ENCODE measurements around the gene KLHL17. TPM values are rescaled to one million over a fixed set of nuclear protein-coding genes. Genes with fewer than 3 reads are reported as not detected.

The KLHL17 gene
- total and polyA plus RNA-seq, 9 of the 15 experiments (the other 6 are each of a cell fraction or from before 2014, with no cell fraction given): 0.14 to 84.8 (median 13.0) TPM

DNA sequence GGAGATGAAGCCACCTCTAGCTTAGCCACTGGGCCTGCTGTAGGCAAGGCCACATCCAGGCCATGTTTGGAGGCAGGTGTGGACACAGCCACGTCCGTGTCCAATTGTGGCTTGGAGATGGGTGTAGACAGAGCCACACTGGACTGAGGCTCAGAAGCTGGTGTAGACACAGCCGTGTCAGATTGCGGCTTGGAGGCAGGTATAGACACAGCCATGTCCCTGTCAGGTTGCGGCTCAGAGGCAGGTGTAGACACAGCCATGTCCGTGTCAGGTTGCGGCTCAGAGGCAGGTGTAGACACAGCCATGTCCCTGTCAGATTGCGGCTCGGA lies 19.3 kb downstream of the KLHL17 start:
- FAIRE-seq (no peak), ATAC-seq (no peak), DNase-seq (ENCODE audit: extremely low read depth in 1 of 4, low spot score in 3 of 4) (no peak)
- 30% methylated on average over 9 of the region's 9 CpGs for WGBS (ENCODE audit: insufficient coverage, low coverage, missing lambda C conversion rate)
- Histone ChIP-seq H3K9ac (ENCODE audit: insufficient read depth in 1 of 2, low read depth in 2 of 2, low read length in 2 of 2) (peak overlapping the region in 1 of 2 experiments; percentile 4; a peak in 2 of 4 replicates), H3K27ac (ENCODE audit: extremely low read depth, low read depth, low read length) (no peak overlapping the region), H3K4me3 (no peak overlapping the region), H3K4me1 (replicated peaks in 1 of 2; ENCODE audit: control insufficient read depth in 2 of 2, insufficient read depth in 2 of 2, low read length in 2 of 2) (peaks cover 0 to 80% of the 10 kb centered on the region in 2 experiments; a peak in 3 of 5 replicates), H3K4me2 (ENCODE audit: insufficient read depth, low read length) (no peak overlapping the region), H4K20me1 (replicated peaks; ENCODE audit: control insufficient read depth, insufficient read depth, low read length) (peaks cover 13% of the 10 kb centered on the region), H3K9me1 (ENCODE audit: control insufficient read depth, insufficient read depth, low read length) (no peaks in the 10 kb centered on the region), H3K27me3 (ENCODE audit: control insufficient read depth in 2 of 2, insufficient read depth in 2 of 2, low read length in 2 of 2) (peaks cover 39 to 71% of the 10 kb centered on the region in 2 experiments; a peak in 4 of 5 replicates), H2AFZ (ENCODE audit: low read depth, low read length) (no peak overlapping the region), H3K9me3 (replicated peaks; ENCODE audit: control insufficient read depth, insufficient read depth, low read depth, low read length) (no peaks in the 10 kb centered on the region), H3K79me2 (ENCODE audit: control insufficient read depth, insufficient read depth, low read length) (no peaks in the 10 kb centered on the region), H3K36me3 (ENCODE audit: control insufficient read depth, insufficient read depth, low read length) (no peaks in the 10 kb centered on the region)
- ChIA-PET POLR2A (interaction anchor here (0.7 to 1.5 kb wide), 2 partner anchors 12 to 13 kb away, joined by 3 to 7 read pairs; no protein-coding TSS in a partner anchor), CTCF (ENCODE audit: low intra/inter-chr PET ratio) (interaction anchor here (1.1 kb wide), 1 partner anchor 76 kb away, joined by 4 read pairs; no protein-coding TSS in a partner anchor)
- BruUV-seq (replicated peaks): no TSS peak
- intact Hi-C loops (cut with micrococcal nuclease) (loop anchor here (10.0 kb wide), 1 partner anchor 315 kb away; no protein-coding TSS in a partner anchor), in situ Hi-C loops (cut with MboI) (loop anchor here (10.0 kb wide), 1 partner anchor 85 kb away; no protein-coding TSS in a partner anchor)
- no peak for TF ChIP-seq CBFB (CRISPR knock-in tag; IDR thresholded peaks at IDR 0.05)
- TF ChIP-seq, protein P1, sequence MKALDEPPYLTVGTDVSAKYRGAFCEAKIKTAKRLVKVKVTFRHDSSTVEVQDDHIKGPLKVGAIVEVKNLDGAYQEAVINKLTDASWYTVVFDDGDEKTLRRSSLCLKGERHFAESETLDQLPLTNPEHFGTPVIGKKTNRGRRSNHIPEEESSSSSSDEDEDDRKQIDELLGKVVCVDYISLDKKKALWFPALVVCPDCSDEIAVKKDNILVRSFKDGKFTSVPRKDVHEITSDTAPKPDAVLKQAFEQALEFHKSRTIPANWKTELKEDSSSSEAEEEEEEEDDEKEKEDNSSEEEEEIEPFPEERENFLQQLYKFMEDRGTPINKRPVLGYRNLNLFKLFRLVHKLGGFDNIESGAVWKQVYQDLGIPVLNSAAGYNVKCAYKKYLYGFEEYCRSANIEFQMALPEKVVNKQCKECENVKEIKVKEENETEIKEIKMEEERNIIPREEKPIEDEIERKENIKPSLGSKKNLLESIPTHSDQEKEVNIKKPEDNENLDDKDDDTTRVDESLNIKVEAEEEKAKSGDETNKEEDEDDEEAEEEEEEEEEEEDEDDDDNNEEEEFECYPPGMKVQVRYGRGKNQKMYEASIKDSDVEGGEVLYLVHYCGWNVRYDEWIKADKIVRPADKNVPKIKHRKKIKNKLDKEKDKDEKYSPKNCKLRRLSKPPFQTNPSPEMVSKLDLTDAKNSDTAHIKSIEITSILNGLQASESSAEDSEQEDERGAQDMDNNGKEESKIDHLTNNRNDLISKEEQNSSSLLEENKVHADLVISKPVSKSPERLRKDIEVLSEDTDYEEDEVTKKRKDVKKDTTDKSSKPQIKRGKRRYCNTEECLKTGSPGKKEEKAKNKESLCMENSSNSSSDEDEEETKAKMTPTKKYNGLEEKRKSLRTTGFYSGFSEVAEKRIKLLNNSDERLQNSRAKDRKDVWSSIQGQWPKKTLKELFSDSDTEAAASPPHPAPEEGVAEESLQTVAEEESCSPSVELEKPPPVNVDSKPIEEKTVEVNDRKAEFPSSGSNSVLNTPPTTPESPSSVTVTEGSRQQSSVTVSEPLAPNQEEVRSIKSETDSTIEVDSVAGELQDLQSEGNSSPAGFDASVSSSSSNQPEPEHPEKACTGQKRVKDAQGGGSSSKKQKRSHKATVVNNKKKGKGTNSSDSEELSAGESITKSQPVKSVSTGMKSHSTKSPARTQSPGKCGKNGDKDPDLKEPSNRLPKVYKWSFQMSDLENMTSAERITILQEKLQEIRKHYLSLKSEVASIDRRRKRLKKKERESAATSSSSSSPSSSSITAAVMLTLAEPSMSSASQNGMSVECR (CRISPR knock-in tag; IDR thresholded peaks at IDR 0.05): 0 out of 2 replicates have a peak, but pooled peaks have one; percentile 32
- TF ChIP-seq CTBP1 (IDR thresholded peaks at IDR 0.05; ENCODE audit: borderline replicate concordance): no peak
- TF ChIP-seq, protein P2, sequence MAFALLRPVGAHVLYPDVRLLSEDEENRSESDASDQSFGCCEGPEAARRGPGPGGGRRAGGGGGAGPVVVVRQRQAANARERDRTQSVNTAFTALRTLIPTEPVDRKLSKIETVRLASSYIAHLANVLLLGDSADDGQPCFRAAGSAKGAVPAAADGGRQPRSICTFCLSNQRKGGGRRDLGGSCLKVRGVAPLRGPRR (CRISPR knock-in tag; IDR thresholded peaks at IDR 0.05): no peak
- TF ChIP-seq CEBPG (CRISPR knock-in tag; IDR thresholded peaks at IDR 0.05): peak; percentile 17; the same call in 1 of the 2 replicates
- no peak for TF ChIP-seq CEBPG (tag; conservative IDR thresholded peaks at IDR 0.05 in 1 of 2, IDR thresholded peaks at IDR 0.05 in 1 of 2)
- no peak for TF ChIP-seq FOXM1 (IDR thresholded peaks at IDR 0.05; ENCODE audit: low read depth)
- no peak for TF ChIP-seq FOXM1 (CRISPR knock-in tag; IDR thresholded peaks at IDR 0.05; ENCODE audit: low read depth)
- TF ChIP-seq LEF1 (IDR thresholded peaks at IDR 0.05): no peak
- no peak for TF ChIP-seq RFX1 (IDR thresholded peaks at IDR 0.05)
- TF ChIP-seq PHB2 (IDR thresholded peaks at IDR 0.05; ENCODE audit: low read depth): no peak
- TF ChIP-seq HOXB6 (CRISPR knock-in tag; IDR thresholded peaks at IDR 0.05; ENCODE audit: borderline replicate concordance): no peak
- TF ChIP-seq, protein P3, sequence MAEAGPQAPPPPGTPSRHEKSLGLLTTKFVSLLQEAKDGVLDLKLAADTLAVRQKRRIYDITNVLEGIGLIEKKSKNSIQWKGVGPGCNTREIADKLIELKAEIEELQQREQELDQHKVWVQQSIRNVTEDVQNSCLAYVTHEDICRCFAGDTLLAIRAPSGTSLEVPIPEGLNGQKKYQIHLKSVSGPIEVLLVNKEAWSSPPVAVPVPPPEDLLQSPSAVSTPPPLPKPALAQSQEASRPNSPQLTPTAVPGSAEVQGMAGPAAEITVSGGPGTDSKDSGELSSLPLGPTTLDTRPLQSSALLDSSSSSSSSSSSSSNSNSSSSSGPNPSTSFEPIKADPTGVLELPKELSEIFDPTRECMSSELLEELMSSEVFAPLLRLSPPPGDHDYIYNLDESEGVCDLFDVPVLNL (CRISPR knock-in tag; IDR thresholded peaks at IDR 0.05; ENCODE audit: low read depth): no peak
- TF ChIP-seq, protein P4, sequence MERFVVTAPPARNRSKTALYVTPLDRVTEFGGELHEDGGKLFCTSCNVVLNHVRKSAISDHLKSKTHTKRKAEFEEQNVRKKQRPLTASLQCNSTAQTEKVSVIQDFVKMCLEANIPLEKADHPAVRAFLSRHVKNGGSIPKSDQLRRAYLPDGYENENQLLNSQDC (CRISPR knock-in tag; IDR thresholded peaks at IDR 0.05): no peak
- TF ChIP-seq POLR3G (IDR thresholded peaks at IDR 0.05; ENCODE audit: extremely low read depth, insufficient read length, insufficient replicate concordance): no peak
- peak; percentile 61; the same call in 1 of the 2 replicates for TF ChIP-seq ZSCAN29 (IDR thresholded peaks at IDR 0.05)
